ENCODE measurements around the gene PANK2.

DNA sequence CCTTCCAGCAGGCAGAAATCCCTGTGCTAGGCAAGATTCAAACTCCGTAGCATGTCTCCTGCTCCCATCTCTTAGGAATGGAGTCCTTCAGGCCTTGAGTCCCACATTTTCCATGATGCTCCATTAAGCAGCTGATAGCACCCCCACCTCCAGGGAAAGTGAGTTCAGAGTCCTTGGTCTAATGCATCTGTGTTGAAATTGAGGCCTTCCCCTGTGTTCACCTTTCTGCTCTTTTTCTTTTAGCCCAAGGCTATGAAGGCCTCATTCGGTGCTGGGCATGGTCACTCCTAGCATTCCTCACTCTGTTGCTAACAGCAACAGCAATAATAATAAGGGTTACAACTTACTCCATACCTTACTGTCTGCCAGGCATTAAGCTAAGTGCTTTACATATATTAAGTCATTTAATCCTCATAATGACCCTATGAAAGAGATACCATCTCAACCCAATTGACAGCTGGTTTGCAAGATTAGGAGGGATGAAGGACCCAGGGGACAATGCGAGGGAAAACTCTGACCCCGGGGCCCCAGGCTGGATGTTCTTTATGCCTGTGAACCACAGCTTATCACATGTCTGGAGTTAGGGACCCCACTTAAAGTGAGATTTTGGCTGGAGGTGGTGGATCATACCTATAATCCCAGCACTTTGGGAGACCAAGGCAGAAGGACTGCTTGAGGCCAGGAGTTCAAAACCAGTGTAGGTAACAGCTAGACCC, 17.5 kb upstream of the PANK2 start:
- TF ChIP-seq CTCF (IDR thresholded peaks at IDR 0.05) (no peak), POLR2AphosphoS5 (IDR thresholded peaks at IDR 0.05) (no peak)

Data from gastroesophageal sphincter (tissue), 3 donors.